Lung (tissue), 5 donors: ENCODE data around the gene ABCA7. TPM values are rescaled to one million over a fixed set of nuclear protein-coding genes. Genes with fewer than 3 reads are reported as not detected.

Experiments
- polyA plus RNA-seq, 2 donors: library from polyadenylated mRNA; stranded (reverse); fragments of 200-250 nt; gene quantifications; one replicate each; pipeline ENCODE4 v1.2.1, GENCODE V29; 2013
- small RNA-seq: library from RNA; depleted of rRNA; stranded (forward); fragments of <200 nt; gene quantifications from one replicate; pipeline ENCODE3, GENCODE V24; 2014; ENCODE audit warnings: low replicate concordance
- total RNA-seq, 2 donors: library from RNA; depleted of rRNA in 1 of 2; stranded (reverse); fragments of >200 nt in 1 of 2; gene quantifications; one replicate each; pipeline ENCODE4 v1.2.1, GENCODE V29; 2014 to 2021
- donor health status: Bipolar disorder and iron deficiency.
- donor health status: healthy.
- donor health status: DM: yes; HTN: yes; CAD: no.

ABCA7 gene
- total and polyA plus RNA-seq, 4 donors = 20.1 to 54.4 (median 41.7) TPM

Small RNA genes within 50 kb of the gene (small RNA-seq; reads per million reads assigned to genes)
- gene RNU6-2 = 1.4 reads per million, percentile 87 among the genes with 10 or more reads in this experiment

Other genes starting within 250 kb of the ABCA7 start
- gene PTBP1, start 242.7 kb upstream of the ABCA7 start, total RNA-seq = 100 to 1,000 TPM; 256 to 321 TPM
- gene PTBP1, start 242.7 kb upstream of the ABCA7 start, polyA plus RNA-seq = 100 to 1,000 TPM; 112 to 150 TPM
- 10 to 100 TPM in 1 of 2 donors, 1 to 10 TPM in 1; 8.1 to 14.1 TPM for gene PLPPR3, start 218.2 kb upstream of the ABCA7 start, total RNA-seq
- gene PLPPR3, start 218.2 kb upstream of the ABCA7 start, polyA plus RNA-seq = 1 to 10 TPM in 1 of 2 donors, under 1 TPM in 1; 0.91 to 4.2 TPM
- gene AZU1, start 212.3 kb upstream of the ABCA7 start, total RNA-seq = 1 to 10 TPM; 2.1 to 9.8 TPM
- 1 to 10 TPM; 2.0 to 6.7 TPM for gene AZU1, start 212.3 kb upstream of the ABCA7 start, polyA plus RNA-seq
- gene PRTN3, start 199.1 kb upstream of the ABCA7 start, total RNA-seq = 10 to 100 TPM in 1 of 2 donors, under 1 TPM in 1; 0.58 to 23.3 TPM
- 10 to 100 TPM in 1 of 2 donors, under 1 TPM in 1; 0.85 to 18.5 TPM for gene PRTN3, start 199.1 kb upstream of the ABCA7 start, polyA plus RNA-seq
- 10 to 100 TPM in 1 of 2 donors, 1 to 10 TPM in 1; 1.4 to 16.6 TPM for gene ELANE, start 187.8 kb upstream of the ABCA7 start, total RNA-seq
- 10 to 100 TPM in 1 of 2 donors, 1 to 10 TPM in 1; 2.0 to 21.0 TPM for gene ELANE, start 187.8 kb upstream of the ABCA7 start, polyA plus RNA-seq
- gene CFD, start 180.4 kb upstream of the ABCA7 start, total RNA-seq = 100 to 1,000 TPM in 1 of 2 donors, 10 to 100 TPM in 1; 90.8 to 185 TPM
- 100 to 1,000 TPM in 1 of 2 donors, 10 to 100 TPM in 1; 97.2 to 227 TPM for gene CFD, start 180.4 kb upstream of the ABCA7 start, polyA plus RNA-seq
- gene MED16, start 146.9 kb upstream of the ABCA7 start, total RNA-seq = 10 to 100 TPM; 38.7 to 59.7 TPM
- 10 to 100 TPM; 44.8 to 72.3 TPM for gene MED16, start 146.9 kb upstream of the ABCA7 start, polyA plus RNA-seq
- gene RNU6-9, start 146.6 kb upstream of the ABCA7 start, total RNA-seq = not detected
- gene RNU6-9, start 146.6 kb upstream of the ABCA7 start, polyA plus RNA-seq = not detected
- gene R3HDM4, start 126.9 kb upstream of the ABCA7 start, total RNA-seq = 10 to 100 TPM; 31.6 to 69.2 TPM
- 100 to 1,000 TPM in 1 of 2 donors, 10 to 100 TPM in 1; 86.1 to 139 TPM for gene R3HDM4, start 126.9 kb upstream of the ABCA7 start, polyA plus RNA-seq
- under 1 TPM in 1 of 2 donors, not detected in 1; 0.21 TPM for gene KISS1R, start 122.8 kb upstream of the ABCA7 start, total RNA-seq
- under 1 TPM in 1 of 2 donors, not detected in 1; 0.13 TPM for gene KISS1R, start 122.8 kb upstream of the ABCA7 start, polyA plus RNA-seq
- 10 to 100 TPM; 22.6 to 29.7 TPM for gene ARID3A, start 114.1 kb upstream of the ABCA7 start, total RNA-seq
- gene ARID3A, start 114.1 kb upstream of the ABCA7 start, polyA plus RNA-seq = 10 to 100 TPM in 1 of 2 donors, 1 to 10 TPM in 1; 7.7 to 17.0 TPM
- gene WDR18, start 55.8 kb upstream of the ABCA7 start, total RNA-seq = 10 to 100 TPM; 36.6 to 60.2 TPM
- 10 to 100 TPM; 43.4 to 48.0 TPM for gene WDR18, start 55.8 kb upstream of the ABCA7 start, polyA plus RNA-seq
- 10 to 100 TPM in 1 of 2 donors, 1 to 10 TPM in 1; 2.6 to 11.6 TPM for gene GRIN3B, start 39.7 kb upstream of the ABCA7 start, total RNA-seq
- gene GRIN3B, start 39.7 kb upstream of the ABCA7 start, polyA plus RNA-seq = 1 to 10 TPM; 1.3 to 2.3 TPM
- gene TMEM259, start 19.0 kb upstream of the ABCA7 start, total RNA-seq = 100 to 1,000 TPM in 1 of 2 donors, 10 to 100 TPM in 1; 61.1 to 195 TPM
- 100 to 1,000 TPM; 194 to 262 TPM for gene TMEM259, start 19.0 kb upstream of the ABCA7 start, polyA plus RNA-seq
- gene RNU6-2, start 18.6 kb upstream of the ABCA7 start, total RNA-seq = not detected
- not detected for gene RNU6-2, start 18.6 kb upstream of the ABCA7 start, polyA plus RNA-seq
- 100 to 1,000 TPM; 161 to 236 TPM for gene CNN2, start 13.5 kb upstream of the ABCA7 start, total RNA-seq
- gene CNN2, start 13.5 kb upstream of the ABCA7 start, polyA plus RNA-seq = 100 to 1,000 TPM; 162 to 198 TPM
- 10 to 100 TPM; 23.8 to 86.4 TPM for gene ARHGAP45, start 27.1 kb downstream of the ABCA7 start, total RNA-seq
- 100 to 1,000 TPM in 1 of 2 donors, 10 to 100 TPM in 1; 75.4 to 117 TPM for gene ARHGAP45, start 27.1 kb downstream of the ABCA7 start, polyA plus RNA-seq
- 100 to 1,000 TPM in 1 of 2 donors, 10 to 100 TPM in 1; 78.4 to 188 TPM for gene POLR2E, start 55.3 kb downstream of the ABCA7 start, total RNA-seq
- 100 to 1,000 TPM; 120 to 196 TPM for gene POLR2E, start 55.3 kb downstream of the ABCA7 start, polyA plus RNA-seq
- gene GPX4, start 63.9 kb downstream of the ABCA7 start, total RNA-seq = 100 to 1,000 TPM in 1 of 2 donors, 10 to 100 TPM in 1; 91.6 to 365 TPM
- 1,000 to 10,000 TPM in 1 of 2 donors, 100 to 1,000 TPM in 1; 566 to 1,031 TPM for gene GPX4, start 63.9 kb downstream of the ABCA7 start, polyA plus RNA-seq
- 100 to 1,000 TPM in 1 of 2 donors, 10 to 100 TPM in 1; 45.6 to 128 TPM for gene SBNO2, start 134.2 kb downstream of the ABCA7 start, total RNA-seq
- 100 to 1,000 TPM in 1 of 2 donors, 10 to 100 TPM in 1; 63.3 to 155 TPM for gene SBNO2, start 134.2 kb downstream of the ABCA7 start, polyA plus RNA-seq
- 10 to 100 TPM; 51.0 to 58.3 TPM for gene STK11, start 165.7 kb downstream of the ABCA7 start, total RNA-seq
- 10 to 100 TPM; 43.1 to 59.8 TPM for gene STK11, start 165.7 kb downstream of the ABCA7 start, polyA plus RNA-seq
- under 1 TPM; 0.23 to 0.83 TPM for gene CBARP, start 197.9 kb downstream of the ABCA7 start, total RNA-seq
- gene CBARP, start 197.9 kb downstream of the ABCA7 start, polyA plus RNA-seq = under 1 TPM; 0.41 to 0.77 TPM
- 100 to 1,000 TPM in 1 of 2 donors, 10 to 100 TPM in 1; 27.1 to 217 TPM for gene ATP5F1D, start 201.6 kb downstream of the ABCA7 start, total RNA-seq
- gene ATP5F1D, start 201.6 kb downstream of the ABCA7 start, polyA plus RNA-seq = 100 to 1,000 TPM; 157 to 266 TPM
- gene MIDN, start 208.5 kb downstream of the ABCA7 start, total RNA-seq = 100 to 1,000 TPM in 1 of 2 donors, 10 to 100 TPM in 1; 39.7 to 185 TPM
- gene MIDN, start 208.5 kb downstream of the ABCA7 start, polyA plus RNA-seq = 10 to 100 TPM; 49.3 to 68.0 TPM
- 100 to 1,000 TPM; 435 to 443 TPM for gene CIRBP, start 229.2 kb downstream of the ABCA7 start, total RNA-seq
- gene CIRBP, start 229.2 kb downstream of the ABCA7 start, polyA plus RNA-seq = 100 to 1,000 TPM; 313 to 488 TPM
- gene FAM174C, start 235.4 kb downstream of the ABCA7 start, total RNA-seq = 10 to 100 TPM; 17.5 to 66.5 TPM
- 10 to 100 TPM; 72.3 to 89.3 TPM for gene FAM174C, start 235.4 kb downstream of the ABCA7 start, polyA plus RNA-seq
- gene EFNA2, start 245.8 kb downstream of the ABCA7 start, total RNA-seq = under 1 TPM in 1 of 2 donors, not detected in 1; 0.37 TPM
- gene EFNA2, start 245.8 kb downstream of the ABCA7 start, polyA plus RNA-seq = not detected